Stimulated activated CD8-positive, alpha-beta memory T cell treated with anti-CD3 and anti-CD28 coated beads, Interleukin-15, amount 100 ng/mL, for 48 hours (primary cell): ENCODE measurements around the gene PRSS1.
"Not testable (repeated sequence)": the region's sequence is repeated elsewhere in the genome, so short reads cannot be mapped to it uniquely, and the experiment has no call there.

Experiments used
- DNase-seq, 2 donors: peaks; one replicate each; pipeline ENCODE4 v3.0.0-alpha.2; 2020; ENCODE audit warnings: low read depth in 2 of 2

Gene PRSS1

GRCh38 chr7:142749218-142749993, at the start of gene PRSS1:
TSS of gene PRSS1 (plus strand) at chr7:142749472. CDS start at chr7:142749485, 13 bp downstream.
- no peak for DNase-seq

- DNase-seq, result not testable (repeated sequence)
These were observed 48.3 kb upstream of the PRSS1 start for GRCh38 chr7:142700935-142701334.

GRCh38 chr7:142703655-142704305, 45.5 kb upstream of the PRSS1 start:
- DNase-seq, result no peak

GRCh38 chr7:142708726-142709125, 40.5 kb upstream of the PRSS1 start:
- not testable (repeated sequence) for DNase-seq

- DNase-seq, result no peak
These were observed 39.4 kb upstream of the PRSS1 start for GRCh38 chr7:142709921-142710320.

- DNase-seq, result no peak
These were observed 38.1 kb upstream of the PRSS1 start for GRCh38 chr7:142711196-142711595.

- peak in 1 of 2 donors; percentile 13 for DNase-seq
These were observed 37.3 kb upstream of the PRSS1 start for GRCh38 chr7:142711746-142712616.

GRCh38 chr7:142712617-142712957, 36.7 kb upstream of the PRSS1 start:
- no peak for DNase-seq

- no peak for DNase-seq
These were observed 34.9 kb upstream of the PRSS1 start for GRCh38 chr7:142714375-142714774.

- DNase-seq, result no peak
These were observed 32.7 kb upstream of the PRSS1 start for GRCh38 chr7:142716596-142716995.

- no peak for DNase-seq
These were observed 31.8 kb upstream of the PRSS1 start for GRCh38 chr7:142717453-142717852.

GRCh38 chr7:142718313-142718712, 31.0 kb upstream of the PRSS1 start:
- no peak for DNase-seq

- DNase-seq, result no peak
These were observed 29.0 kb upstream of the PRSS1 start for GRCh38 chr7:142720172-142720773.

GRCh38 chr7:142720986-142721385, 28.3 kb upstream of the PRSS1 start:
- no peak for DNase-seq

- DNase-seq, result no peak
These were observed 27.0 kb upstream of the PRSS1 start for GRCh38 chr7:142722248-142722794.

GRCh38 chr7:142733271-142733670, 16.0 kb upstream of the PRSS1 start:
- no peak for DNase-seq

GRCh38 chr7:142739923-142740492, 9.3 kb upstream of the PRSS1 start:
- no peak for DNase-seq

GRCh38 chr7:142740786-142741185, 8.5 kb upstream of the PRSS1 start:
- no peak for DNase-seq

GRCh38 chr7:142741932-142742331, 7.3 kb upstream of the PRSS1 start:
- not testable (repeated sequence) for DNase-seq

GRCh38 chr7:142745091-142745635, 4.1 kb upstream of the PRSS1 start:
- no peak for DNase-seq

- DNase-seq, result no peak
These were observed 3.5 kb upstream of the PRSS1 start for GRCh38 chr7:142745745-142746144.
